Measurements from ENCODE around the gene KLHDC7B. TPM values are rescaled to one million over a fixed set of nuclear protein-coding genes. Genes with fewer than 3 reads are reported as not detected.

Gene KLHDC7B
- polyA plus RNA-seq, 1 experiment: 0.04 TPM

- Histone ChIP-seq H3K4me3 (ENCODE audit: low read depth, low read length) (peak overlapping the region; percentile 81), H3K9me3 (ENCODE audit: control insufficient read depth, insufficient read depth, low read length) (peaks cover 11% of the 10 kb centered on the region; the same call in 1 of the 2 replicates), H3K27ac (ENCODE audit: low read depth, low read length) (peak overlapping the region; percentile 57), H3K27me3 (ENCODE audit: control insufficient read depth, insufficient read depth, low read length) (peaks cover 5% of the 10 kb centered on the region)
- ChIA-PET POLR2A (interaction anchor here (0.9 to 2.0 kb wide), 12 partner anchors 14 to 101 kb away, joined by 3 to 29 read pairs (median 6); partner anchors contain the start of genes ARSA, CPT1B, KLHDC7B and LMF2), CTCF (interaction anchor here (0.7 to 2.6 kb wide), 23 partner anchors 10 to 168 kb away, joined by 3 to 32 read pairs (median 3); partner anchors contain the start of genes ARSA, CPT1B, KLHDC7B and LMF2)
- peak; percentile 41 for TF ChIP-seq CTCF (IDR thresholded peaks at IDR 0.05; ENCODE audit: low read depth, low read length)
- DNase-seq (ENCODE audit: low read depth, low spot score): no peak
Measured at GRCh38 chr22:50526108-50526833, 19.4 kb upstream of the KLHDC7B start.

- CTCF ChIA-PET: interaction anchor here (0.5 to 0.7 kb wide), 2 partner anchors 9 to 24 kb away, joined by 5 read pairs; no protein-coding TSS in a partner anchor
- peak overlapping the region; percentile 81 for H3K4me3 ChIP-seq (ENCODE audit: low read depth, low read length)
- H3K27ac ChIP-seq (ENCODE audit: low read depth, low read length): peak overlapping the region; percentile 57
- H3K27me3 ChIP-seq (ENCODE audit: control insufficient read depth, insufficient read depth, low read length): peaks cover 5% of the 10 kb centered on the region
- peaks cover 11% of the 10 kb centered on the region; the same call in 1 of the 2 replicates for H3K9me3 ChIP-seq (ENCODE audit: control insufficient read depth, insufficient read depth, low read length)
- POLR2A ChIA-PET: interaction anchor here (0.6 kb wide), 1 partner anchor 11 kb away, joined by 5 read pairs; no protein-coding TSS in a partner anchor
- DNase-seq (ENCODE audit: low read depth, low spot score): no peak
- TF ChIP-seq CTCF (IDR thresholded peaks at IDR 0.05; ENCODE audit: low read depth, low read length): no peak
Measured at GRCh38 chr22:50526834-50527801, 18.6 kb upstream of the KLHDC7B start.

- no peak overlapping the region for H3K27ac ChIP-seq (ENCODE audit: low read depth, low read length)
- DNase-seq (ENCODE audit: low read depth, low spot score): no peak
- H3K9me3 ChIP-seq (ENCODE audit: control insufficient read depth, insufficient read depth, low read length): peaks cover 11% of the 10 kb centered on the region; the same call in 1 of the 2 replicates
- H3K4me3 ChIP-seq (ENCODE audit: low read depth, low read length): no peak overlapping the region
- POLR2A ChIA-PET: no interaction called here
- CTCF ChIA-PET: interaction anchor here (0.5 to 0.7 kb wide), 2 partner anchors 8 to 25 kb away, joined by 5 read pairs; no protein-coding TSS in a partner anchor
- H3K27me3 ChIP-seq (ENCODE audit: control insufficient read depth, insufficient read depth, low read length): peaks cover 5% of the 10 kb centered on the region
- no peak for TF ChIP-seq CTCF (IDR thresholded peaks at IDR 0.05; ENCODE audit: low read depth, low read length)
Measured at GRCh38 chr22:50527921-50528681, 17.6 kb upstream of the KLHDC7B start.

- Histone ChIP-seq H3K27me3 (ENCODE audit: control insufficient read depth, insufficient read depth, low read length) (peaks cover 5% of the 10 kb centered on the region), H3K4me3 (ENCODE audit: low read depth, low read length) (no peak overlapping the region), H3K9me3 (ENCODE audit: control insufficient read depth, insufficient read depth, low read length) (peaks cover 11% of the 10 kb centered on the region; the same call in 1 of the 2 replicates), H3K27ac (ENCODE audit: low read depth, low read length) (no peak overlapping the region)
- ChIA-PET CTCF (no interaction called here), POLR2A (no interaction called here)
- no peak for TF ChIP-seq CTCF (IDR thresholded peaks at IDR 0.05; ENCODE audit: low read depth, low read length)
- DNase-seq (ENCODE audit: low read depth, low spot score): no peak
Measured at GRCh38 chr22:50528682-50529415, 16.9 kb upstream of the KLHDC7B start.

Data from AG04450 (cell line).